Effector memory CD4-positive, alpha-beta T cell (primary cell): Measurements from ENCODE around the gene NTN3.
"Not testable (repeated sequence)": the region's sequence is repeated elsewhere in the genome, so short reads cannot be mapped to it uniquely, and the experiment has no call there.

ENCODE experiments used
- DNase-seq, 3 donors: peaks; one replicate each; pipeline ENCODE4 v3.0.0-alpha.2; 2020
- H3K27ac ChIP-seq: 2 replicates; pipeline ENCODE4 v1.7.0; 2013; ENCODE audit warnings: mild to moderate bottlenecking, low read length, moderate library complexity; ENCODE audit not compliant: insufficient read depth, poor library complexity, severe bottlenecking
- H3K27me3 ChIP-seq: replicated peaks from 2 replicates; pipeline ENCODE4 v1.7.0; 2013; ENCODE audit warnings: mild to moderate bottlenecking, low read length; ENCODE audit not compliant: insufficient read depth, control insufficient read depth, poor library complexity, severe bottlenecking
- H3K36me3 ChIP-seq: 2 replicates; pipeline ENCODE4 v1.7.0; 2013; ENCODE audit warnings: mild to moderate bottlenecking, low read length, moderate library complexity; ENCODE audit not compliant: control insufficient read depth, insufficient read depth
- H3K4me1 ChIP-seq: 2 replicates; pipeline ENCODE4 v1.7.0; 2013; ENCODE audit warnings: low read length, mild to moderate bottlenecking; ENCODE audit not compliant: control insufficient read depth, insufficient read depth, poor library complexity, severe bottlenecking
- H3K4me3 ChIP-seq: 2 replicates; pipeline ENCODE4 v1.7.0; 2013; ENCODE audit warnings: low read length, low read depth, mild to moderate bottlenecking; ENCODE audit not compliant: insufficient read depth, poor library complexity, severe bottlenecking
- H3K9me3 ChIP-seq: 2 replicates; pipeline ENCODE4 v1.7.0; 2013; ENCODE audit warnings: mild to moderate bottlenecking, low read length, moderate library complexity; ENCODE audit not compliant: control insufficient read depth

Gene NTN3

DNA sequence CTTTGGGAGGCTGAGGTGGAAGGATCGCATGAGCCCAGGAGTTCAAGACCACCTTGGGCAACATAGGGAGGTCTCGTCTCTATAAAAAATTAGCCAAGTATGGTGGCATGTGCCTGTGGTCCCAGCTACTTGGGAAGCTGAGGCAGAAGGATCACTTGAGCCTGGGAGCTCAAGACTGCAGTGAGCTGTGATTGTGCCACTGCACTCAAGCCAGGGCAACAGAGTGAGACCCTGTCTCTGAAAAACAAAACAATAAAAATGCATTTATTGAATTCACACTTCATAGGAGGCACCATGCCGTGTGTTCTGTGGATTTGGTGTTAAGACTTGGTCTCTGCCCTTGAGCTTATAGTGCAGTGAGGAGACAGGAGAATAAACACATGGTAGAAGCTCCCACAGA lies 6.2 kb downstream of the NTN3 start:
- peaks cover 17% of the 10 kb centered on the region for H3K4me1 ChIP-seq
- no peaks in the 10 kb centered on the region for H3K9me3 ChIP-seq
- DNase-seq: no peak
- H3K27me3 ChIP-seq: peaks cover 6% of the 10 kb centered on the region
- H3K4me3 ChIP-seq: no peak overlapping the region
- H3K27ac ChIP-seq: no peak overlapping the region
- H3K36me3 ChIP-seq: no peaks in the 10 kb centered on the region

GRCh38 chr16:2478279-2478678 lies 7.2 kb downstream of the NTN3 start:
- no peak for DNase-seq
- Histone ChIP-seq H3K27ac (no peak overlapping the region), H3K4me3 (no peak overlapping the region), H3K27me3 (no peaks in the 10 kb centered on the region), H3K36me3 (no peaks in the 10 kb centered on the region), H3K4me1 (peaks cover 15% of the 10 kb centered on the region), H3K9me3 (no peaks in the 10 kb centered on the region)

GRCh38 chr16:2479996-2480395 lies 8.9 kb downstream of the NTN3 start:
- H3K36me3 ChIP-seq, DNase-seq, H3K27me3 ChIP-seq, H3K9me3 ChIP-seq, H3K27ac ChIP-seq, H3K4me3 ChIP-seq, H3K4me1 ChIP-seq: not testable (repeated sequence)

DNA sequence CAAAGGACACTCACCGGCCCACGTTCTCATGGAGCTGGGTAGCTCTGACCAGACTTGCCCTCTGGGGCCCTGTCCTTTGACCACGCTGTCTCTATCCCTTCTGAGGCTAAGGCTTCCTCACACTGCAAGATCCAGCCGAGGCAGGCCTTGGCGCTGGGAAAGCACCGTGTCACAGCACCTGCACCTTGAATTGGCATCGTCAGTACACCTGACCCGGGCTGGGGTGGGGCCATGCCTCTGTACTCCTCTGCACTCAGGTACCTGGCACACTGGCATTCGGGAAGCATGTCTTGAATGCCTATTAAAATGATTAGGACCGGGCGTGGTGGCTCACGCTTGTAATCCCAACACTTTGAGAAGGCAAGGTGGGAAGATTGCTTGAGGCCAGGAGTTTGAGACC lies 9.9 kb downstream of the NTN3 start:
- Histone ChIP-seq H3K4me1 (peaks cover under 1% of the 10 kb centered on the region), H3K27ac (no peak overlapping the region), H3K36me3 (no peaks in the 10 kb centered on the region), H3K27me3 (no peaks in the 10 kb centered on the region), H3K9me3 (no peaks in the 10 kb centered on the region), H3K4me3 (no peak overlapping the region)
- no peak for DNase-seq

- H3K27ac ChIP-seq: no peak overlapping the region
- peaks cover 2% of the 10 kb centered on the region for H3K4me1 ChIP-seq
- no peaks in the 10 kb centered on the region for H3K9me3 ChIP-seq
- H3K4me3 ChIP-seq: no peak overlapping the region
- no peaks in the 10 kb centered on the region for H3K27me3 ChIP-seq
- H3K36me3 ChIP-seq: no peaks in the 10 kb centered on the region
- no peak for DNase-seq
Measured at GRCh38 chr16:2481676-2482075, 10.6 kb downstream of the NTN3 start.

- no peaks in the 10 kb centered on the region for H3K36me3 ChIP-seq
- no peak for DNase-seq
- no peak overlapping the region for H3K4me3 ChIP-seq
- H3K27me3 ChIP-seq: no peaks in the 10 kb centered on the region
- H3K9me3 ChIP-seq: no peaks in the 10 kb centered on the region
- peaks cover 8% of the 10 kb centered on the region for H3K4me1 ChIP-seq
- no peak overlapping the region for H3K27ac ChIP-seq
Measured at GRCh38 chr16:2482249-2482648, 11.2 kb downstream of the NTN3 start.

DNA sequence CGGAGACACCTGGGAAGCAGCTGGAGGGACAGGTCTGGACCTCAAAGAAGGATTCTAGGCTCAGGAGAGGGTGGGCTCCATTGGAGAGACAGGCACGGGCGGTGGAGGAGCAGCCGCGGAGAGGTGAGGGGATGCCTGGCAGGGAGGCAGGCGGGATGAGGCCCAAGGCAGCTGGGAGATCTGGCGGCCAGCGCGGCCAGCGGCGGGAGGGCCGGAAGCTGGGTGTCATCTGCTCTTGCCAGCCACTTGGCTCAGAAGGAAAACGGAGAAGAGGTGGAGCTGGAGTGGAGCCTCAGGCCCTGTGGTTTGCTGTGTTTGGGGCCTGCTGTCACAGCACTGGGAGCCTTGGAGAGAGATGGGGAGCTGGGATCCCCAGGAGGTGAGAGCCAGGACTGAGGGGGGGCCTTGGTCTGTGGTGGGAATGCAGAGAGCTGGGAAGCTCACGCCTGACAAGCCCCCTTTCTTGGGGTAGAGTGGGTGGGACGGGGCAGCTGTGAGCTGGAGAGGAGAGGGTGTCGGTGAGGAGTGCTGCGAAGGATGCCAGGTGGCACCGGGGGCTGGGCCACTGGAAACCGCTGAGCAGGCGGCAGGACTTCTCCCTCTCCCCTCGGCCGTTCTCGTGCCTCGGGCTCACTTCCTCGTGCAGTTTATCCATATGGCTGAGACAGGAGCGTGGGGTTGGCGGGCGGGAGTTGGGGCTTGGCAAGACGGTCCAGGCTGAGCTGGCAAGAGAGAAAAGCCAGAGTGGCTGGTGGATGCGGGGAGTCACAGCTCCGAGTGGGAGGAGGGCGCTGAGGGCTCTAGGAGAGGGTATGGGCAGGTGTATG lies 11.8 kb downstream of the NTN3 start:
- Histone ChIP-seq H3K4me3 (no peak overlapping the region), H3K4me1 (peaks cover 10% of the 10 kb centered on the region), H3K36me3 (no peaks in the 10 kb centered on the region), H3K9me3 (no peaks in the 10 kb centered on the region), H3K27me3 (no peaks in the 10 kb centered on the region), H3K27ac (no peak overlapping the region)
- DNase-seq: no peak

DNA sequence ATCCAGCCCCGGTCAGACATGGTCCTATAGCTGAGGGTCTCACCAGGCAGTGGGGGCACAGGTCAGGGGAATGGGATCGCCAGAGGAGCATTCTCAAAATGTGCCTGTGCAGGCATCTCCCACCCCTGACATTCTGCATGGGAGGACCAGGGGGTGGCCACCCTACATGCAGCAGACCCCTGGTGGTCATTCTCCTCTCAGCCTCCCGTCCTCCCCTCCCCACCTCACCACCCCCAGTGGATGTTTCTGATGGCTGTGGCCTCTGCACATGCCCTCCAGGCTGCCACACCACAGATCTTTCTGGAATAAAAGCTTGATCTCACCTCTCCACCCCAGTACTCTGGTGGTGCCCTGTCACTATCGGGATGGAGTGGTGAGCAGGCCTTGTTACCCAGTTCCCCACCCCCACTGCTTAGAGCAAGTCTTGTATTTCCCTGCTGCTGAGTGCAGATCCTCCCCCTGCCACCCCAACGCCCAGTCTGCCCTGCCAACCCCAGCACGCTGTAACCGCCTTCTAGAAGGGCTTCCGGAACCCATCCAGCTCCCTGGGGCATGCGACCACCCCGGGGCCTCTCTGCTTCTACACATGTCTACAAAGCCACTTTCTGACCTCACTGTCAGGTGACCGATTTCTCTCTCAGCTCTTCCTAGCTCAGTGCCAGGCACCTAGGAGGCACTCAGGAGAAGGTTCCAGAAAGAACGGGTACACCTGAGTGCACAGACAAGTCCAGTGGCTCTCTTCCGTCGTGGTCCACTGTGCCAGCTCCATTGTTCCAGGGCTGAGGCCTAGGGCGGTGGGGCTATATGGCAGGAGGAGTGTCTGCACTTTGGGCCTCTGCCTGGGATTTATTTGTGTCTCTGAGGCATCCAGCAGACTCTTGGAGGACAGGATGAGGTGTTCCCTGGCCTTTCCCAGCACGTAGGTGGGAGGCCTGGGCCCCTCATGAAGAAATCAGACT lies 13.1 kb downstream of the NTN3 start:
- DNase-seq: no peak
- H3K36me3 ChIP-seq: no peaks in the 10 kb centered on the region
- no peak overlapping the region for H3K27ac ChIP-seq
- no peaks in the 10 kb centered on the region for H3K9me3 ChIP-seq
- no peaks in the 10 kb centered on the region for H3K27me3 ChIP-seq
- peaks cover 10% of the 10 kb centered on the region for H3K4me1 ChIP-seq
- H3K4me3 ChIP-seq: no peak overlapping the region

- H3K4me1 ChIP-seq: peaks cover 10% of the 10 kb centered on the region
- H3K27ac ChIP-seq: no peak overlapping the region
- H3K4me3 ChIP-seq: no peak overlapping the region
- H3K36me3 ChIP-seq: no peaks in the 10 kb centered on the region
- H3K9me3 ChIP-seq: no peaks in the 10 kb centered on the region
- no peaks in the 10 kb centered on the region for H3K27me3 ChIP-seq
- no peak for DNase-seq
Measured at GRCh38 chr16:2484898-2485508, 13.9 kb downstream of the NTN3 start.
